ENCODE measurements around the gene AJAP1. TPM values are rescaled to one million over a fixed set of nuclear protein-coding genes. Genes with fewer than 3 reads are reported as not detected.

AJAP1 gene
- total and polyA plus RNA-seq, 2 of the 8 experiments (the other 6 are each of a cell fraction or from before 2014, with no cell fraction given) = 1.9 to 6.2 TPM

GRCh38 chr1:4755864-4756504 is 101.6 kb downstream of the AJAP1 start:
- no peak overlapping the region for H3K23ac ChIP-seq (ENCODE audit: insufficient read length)
- H2BK120ac ChIP-seq (replicated peaks; ENCODE audit: low read depth, low read length) = no peak overlapping the region
- H4K91ac ChIP-seq (replicated peaks; ENCODE audit: insufficient read length, low read length) = peak overlapping the region; percentile 86
- no peaks in the 10 kb centered on the region for H3K79me2 ChIP-seq (ENCODE audit: control insufficient read depth in 1 of 2, insufficient read depth in 2 of 2, low read length in 2 of 2)
- no peak overlapping the region for H3K9ac ChIP-seq (replicated peaks in 1 of 4; ENCODE audit: extremely low read depth in 1 of 4, low read depth in 3 of 4, low read length in 3 of 4)
- DNase-seq (ENCODE audit: low read depth in 1 of 2, low spot score in 2 of 2) = no peak
- H3K4me3 ChIP-seq (ENCODE audit: extremely low read depth in 1 of 4, insufficient read depth in 2 of 4, low read depth in 3 of 4, low read length in 4 of 4) = peak overlapping the region in 1 of 4 experiments; percentile 16; a peak in 1 of 8 replicates
- H3K36me3 ChIP-seq (ENCODE audit: control insufficient read depth in 2 of 4, insufficient read depth in 4 of 4, low read length in 3 of 4) = no peaks in the 10 kb centered on the region
- H3K23me2 ChIP-seq (ENCODE audit: low read depth, low read length) = peaks cover 5% of the 10 kb centered on the region
- POLR2A ChIA-PET (ENCODE audit: partially characterized antibody) = interaction anchor here (1.5 kb wide), 1 partner anchor 13 kb away, joined by 3 read pairs; no protein-coding TSS in a partner anchor
- peak overlapping the region; percentile 92; the same call in 1 of the 2 replicates for H2BK5ac ChIP-seq (ENCODE audit: low read depth, low read length)
- H3K4ac ChIP-seq (replicated peaks; ENCODE audit: insufficient read length, low read depth, low read length) = peak overlapping the region; percentile 34
- H3K79me1 ChIP-seq (ENCODE audit: low read depth, low read length) = no peaks in the 10 kb centered on the region
- peaks cover 5 to 8% of the 10 kb centered on the region in 2 experiments; a peak in 2 of 4 replicates for H3K9me3 ChIP-seq (ENCODE audit: insufficient read depth in 2 of 2, low read depth in 1 of 2, low read length in 1 of 2)
- WGBS, 2 experiments (ENCODE audit: extremely low coverage in 1 of 2, insufficient coverage in 1 of 2, insufficient read length in 1 of 2, insufficient replicate concordance in 2 of 2, low coverage in 1 of 2, low lambda C conversion rate in 2 of 2, missing lambda C conversion rate in 1 of 2) = 60% methylated on average over 8 of the region's 8 CpGs; no CpG with 5 or more reads in 1 of the 2 experiments
- no peak overlapping the region for H4K5ac ChIP-seq (ENCODE audit: insufficient read length, low read depth, low read length)
- peaks cover 2% of the 10 kb centered on the region in 2 experiments for H4K20me1 ChIP-seq (replicated peaks in 1 of 2; ENCODE audit: control insufficient read depth in 1 of 2, insufficient read depth in 2 of 2, low read length in 2 of 2)
- H3K4me1 ChIP-seq (replicated peaks in 1 of 4; ENCODE audit: control insufficient read depth in 3 of 4, insufficient read depth in 4 of 4, low read length in 3 of 4) = peaks cover 10 to 26% (median 17%) of the 10 kb centered on the region in 4 experiments
- H2BK12ac ChIP-seq (ENCODE audit: low read depth, low read length) = peak overlapping the region; percentile 69; the same call in 1 of the 2 replicates
- CTCF ChIA-PET (ENCODE audit: partially characterized antibody) = interaction anchor here (1.3 to 1.6 kb wide), 3 partner anchors 23 to 104 kb away, joined by 3 to 6 read pairs (median 5); no protein-coding TSS in a partner anchor
- no peak overlapping the region for H3K14ac ChIP-seq (ENCODE audit: insufficient read length)
- H4K8ac ChIP-seq (ENCODE audit: extremely low read depth, insufficient read depth, low read length) = no peak overlapping the region
- H3K4me2 ChIP-seq (ENCODE audit: insufficient read depth in 1 of 2, low read depth in 2 of 2, low read length in 2 of 2) = peak overlapping the region; percentile 28 to 59
- no peak overlapping the region for H2AFZ ChIP-seq (ENCODE audit: low read length)
- no peak overlapping the region for H2BK15ac ChIP-seq (ENCODE audit: low read length)
- peaks cover 0 to 4% (median 0%) of the 10 kb centered on the region in 4 experiments; a peak in 1 of 7 replicates for H3K27me3 ChIP-seq (replicated peaks in 1 of 4; ENCODE audit: control insufficient read depth in 3 of 4, extremely low read depth in 1 of 4, insufficient read depth in 3 of 4, low read length in 3 of 4)
- peak overlapping the region; percentile 43; the same call in 1 of the 2 replicates for H2AK5ac ChIP-seq (ENCODE audit: low read depth, low read length)
- H3K18ac ChIP-seq (ENCODE audit: extremely low read depth, low read length) = peak overlapping the region; percentile 55; the same call in 1 of the 2 replicates
- no peak overlapping the region for H3K56ac ChIP-seq (replicated peaks; ENCODE audit: insufficient read length, low read depth, low read length)
- no peak for FAIRE-seq
- peak overlapping the region; percentile 95 for H2BK20ac ChIP-seq (ENCODE audit: low read length)
- H3K27ac ChIP-seq (ENCODE audit: low read depth, low read length) = no peak overlapping the region
- no peak for TF ChIP-seq ASH2L (IDR thresholded peaks at IDR 0.05; ENCODE audit: low read length)
- no peak for TF ChIP-seq EZH2 (IDR thresholded peaks at IDR 0.05; ENCODE audit: low read depth, low read length, severe bottlenecking)
- no peak for TF ChIP-seq SAP30 (IDR thresholded peaks at IDR 0.05; ENCODE audit: insufficient read depth, insufficient replicate concordance, low read length)
- no peak for TF ChIP-seq NANOG (IDR thresholded peaks at IDR 0.05; ENCODE audit: insufficient read depth, low read depth, low read length, poor library complexity, severe bottlenecking)
- TF ChIP-seq SIX5 (IDR thresholded peaks at IDR 0.05; ENCODE audit: low read depth, low read length) = no peak
- TF ChIP-seq, protein P1, sequence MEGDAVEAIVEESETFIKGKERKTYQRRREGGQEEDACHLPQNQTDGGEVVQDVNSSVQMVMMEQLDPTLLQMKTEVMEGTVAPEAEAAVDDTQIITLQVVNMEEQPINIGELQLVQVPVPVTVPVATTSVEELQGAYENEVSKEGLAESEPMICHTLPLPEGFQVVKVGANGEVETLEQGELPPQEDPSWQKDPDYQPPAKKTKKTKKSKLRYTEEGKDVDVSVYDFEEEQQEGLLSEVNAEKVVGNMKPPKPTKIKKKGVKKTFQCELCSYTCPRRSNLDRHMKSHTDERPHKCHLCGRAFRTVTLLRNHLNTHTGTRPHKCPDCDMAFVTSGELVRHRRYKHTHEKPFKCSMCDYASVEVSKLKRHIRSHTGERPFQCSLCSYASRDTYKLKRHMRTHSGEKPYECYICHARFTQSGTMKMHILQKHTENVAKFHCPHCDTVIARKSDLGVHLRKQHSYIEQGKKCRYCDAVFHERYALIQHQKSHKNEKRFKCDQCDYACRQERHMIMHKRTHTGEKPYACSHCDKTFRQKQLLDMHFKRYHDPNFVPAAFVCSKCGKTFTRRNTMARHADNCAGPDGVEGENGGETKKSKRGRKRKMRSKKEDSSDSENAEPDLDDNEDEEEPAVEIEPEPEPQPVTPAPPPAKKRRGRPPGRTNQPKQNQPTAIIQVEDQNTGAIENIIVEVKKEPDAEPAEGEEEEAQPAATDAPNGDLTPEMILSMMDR (IDR thresholded peaks at IDR 0.05; ENCODE audit: control extremely low read depth in 1 of 3, insufficient read depth in 1 of 3, low read depth in 1 of 3, low read length in 3 of 3) = no peak
- no peak for TF ChIP-seq GABPA (IDR thresholded peaks at IDR 0.05; ENCODE audit: borderline replicate concordance, insufficient read depth, low read length)
- TF ChIP-seq RAD21 (IDR thresholded peaks at IDR 0.05 in 1 of 2, conservative IDR thresholded peaks at IDR 0.05 in 1 of 2; ENCODE audit: low read depth in 2 of 2, low read length in 2 of 2) = no peak

All from H1 (cell line).